Neutrophil (primary cell): ENCODE results near the gene GMIP.
"Not testable (repeated sequence)": the region's sequence is repeated elsewhere in the genome, so short reads cannot be mapped to it uniquely, and the experiment has no call there.

Experiments used
- H3K27ac ChIP-seq: fragments of 200-600 bp; sonication (generic); 2 replicates; pipeline ENCODE4 v1.5.1; 2016; ENCODE audit warnings: mild to moderate bottlenecking, moderate library complexity
- H3K27me3 ChIP-seq: fragments of 200-600 bp; sonication (generic); 2 replicates; pipeline ENCODE4 v1.6.0; 2016; ENCODE audit warnings: mild to moderate bottlenecking
- H3K36me3 ChIP-seq: fragments of 200-600 bp; sonication (generic); 2 replicates; pipeline ENCODE4 v1.5.1; 2017
- H3K4me1 ChIP-seq, 2 experiments: fragments of 200-600 bp in 1 of 2; sonication (generic) in 1 of 2; 1 replicate in 1 of 2; 2 replicates in 1 of 2; pipeline versions ENCODE4 v1.5.1 to v1.6.1; 2013 to 2016; ENCODE audit warnings: low read depth in 1 of 2, low read length in 1 of 2, mild to moderate bottlenecking in 1 of 2, moderate library complexity in 1 of 2; ENCODE audit not compliant: control insufficient read depth in 1 of 2, insufficient read depth in 1 of 2
- H3K4me3 ChIP-seq, 2 experiments: fragments of 200-600 bp in 1 of 2; sonication (generic) in 1 of 2; 1 replicate in 1 of 2; 2 replicates in 1 of 2; pipeline ENCODE4 v1.5.1; 2013 to 2016; ENCODE audit warnings: low read depth in 1 of 2, low read length in 1 of 2, mild to moderate bottlenecking in 1 of 2, moderate library complexity in 1 of 2
- H3K9me3 ChIP-seq: fragments of 200-600 bp; sonication (generic); 2 replicates; pipeline ENCODE4 v1.5.1; 2016
- CTCF ChIP-seq: fragments of 200-600 bp; sonication (generic); IDR thresholded peaks from 2 replicates; pipeline ENCODE4 v1.5.1; 2016; ENCODE audit warnings: antibody characterized with exemption

The GMIP gene

GRCh38 chr19:19668230-19669012, 25.0 kb upstream of the GMIP start, which contains the start of gene ZNF101:
ZNF101 (plus strand) TSS chr19:19668839; CDS start chr19:19668964, 125 bp downstream.
- peak within 1 kb of the TSS; percentile 84 to 93 for H3K4me3 ChIP-seq
- peaks cover 21 to 22% of the 10 kb centered on the region in 2 experiments for H3K4me1 ChIP-seq
- no peaks in the 10 kb centered on the region for H3K36me3 ChIP-seq
- no peaks in the 10 kb centered on the region for H3K27me3 ChIP-seq
- TF ChIP-seq CTCF = peak; percentile 41
- H3K27ac ChIP-seq = peak within 1 kb of the TSS; percentile 86
- no peaks in the 10 kb centered on the region for H3K9me3 ChIP-seq

GRCh38 chr19:19665420-19665948, 22.0 kb upstream of the GMIP start:
- not testable (repeated sequence) for H3K27me3 ChIP-seq, H3K4me3 ChIP-seq, H3K9me3 ChIP-seq, H3K27ac ChIP-seq, H3K36me3 ChIP-seq
- H3K4me1 ChIP-seq = peaks cover 41% of the 10 kb centered on the region in 2 experiments

- Histone ChIP-seq H3K4me3 (peak within 1 kb of the TSS; percentile 96 to 99), H3K4me1 (peaks cover 31 to 33% of the 10 kb centered on the region in 2 experiments), H3K27ac (peak within 1 kb of the TSS; percentile 97), H3K9me3 (no peaks in the 10 kb centered on the region), H3K36me3 (peaks cover 15% of the 10 kb centered on the region), H3K27me3 (no peaks in the 10 kb centered on the region)
- TF ChIP-seq CTCF = peak; percentile 46
Measured at GRCh38 chr19:19663256-19664120, 20.0 kb upstream of the GMIP start, which contains the start of gene ATP13A1. ATP13A1 (minus strand) TSS chr19:19663676; CDS start chr19:19663666, 10 bp downstream.

GRCh38 chr19:19662871-19663255, 19.4 kb upstream of the GMIP start:
- Histone ChIP-seq H3K4me1 (peaks cover 25 to 28% of the 10 kb centered on the region in 2 experiments), H3K4me3 (peak overlapping the region; percentile 96 to 99), H3K9me3 (no peaks in the 10 kb centered on the region), H3K36me3 (peaks cover 22% of the 10 kb centered on the region), H3K27me3 (no peaks in the 10 kb centered on the region), H3K27ac (peak overlapping the region; percentile 97)
- no peak for TF ChIP-seq CTCF

GRCh38 chr19:19662344-19662743, 18.9 kb upstream of the GMIP start:
- peak overlapping the region in 1 of 2 experiments; percentile 96 for H3K4me3 ChIP-seq
- peaks cover 20 to 23% of the 10 kb centered on the region in 2 experiments for H3K4me1 ChIP-seq
- peak overlapping the region; percentile 97 for H3K27ac ChIP-seq

More at GRCh38 chr19:19662344-19662743, 18.9 kb upstream of the GMIP start:
- H3K27me3 ChIP-seq = no peaks in the 10 kb centered on the region
- no peak for TF ChIP-seq CTCF
- peaks cover 27% of the 10 kb centered on the region for H3K36me3 ChIP-seq
- H3K9me3 ChIP-seq = no peaks in the 10 kb centered on the region
